Activated CD4-positive, alpha-beta T cell treated with anti-CD3 and anti-CD28 coated beads for 36 hours (primary cell): ENCODE results near the gene P2RY8. TPM values are rescaled to one million over a fixed set of nuclear protein-coding genes. Genes with fewer than 3 reads are reported as not detected.
"Not testable (repeated sequence)": the region's sequence is repeated elsewhere in the genome, so short reads cannot be mapped to it uniquely, and the experiment has no call there.

ENCODE experiments used
- ATAC-seq: fragments of 200-7000 bp; cut with Tn5 transposase; one replicate; pipeline ENCODE4 v1.10.0; 2021; ENCODE audit warnings: mild to moderate bottlenecking, moderate library complexity
- CTCF ChIA-PET: fragments of 350-600 bp; sonication (Branson Sonifier 250); formaldehyde crosslinking; loops from one replicate; lab custom pipeline; 2021; ENCODE audit warnings: antibody characterized with exemption; lab: Charles Lee
- POLR2A ChIA-PET: fragments of 350-600 bp; sonication (Branson Sonifier 250); formaldehyde crosslinking; loops from one replicate; lab custom pipeline; 2021; ENCODE audit warnings: antibody characterized with exemption, inconsistent platforms; lab: Charles Lee
- DNase-seq: peaks from one replicate; pipeline ENCODE4 v3.0.0-alpha.2; 2020
- H3K27ac Mint-ChIP-seq: one replicate; pipeline ENCODE4 v1.8.0; 2021; ENCODE audit warnings: mixed read lengths
- H3K27me3 Mint-ChIP-seq: one replicate; pipeline ENCODE4 v1.8.0; 2021; ENCODE audit warnings: mixed read lengths
- H3K36me3 Mint-ChIP-seq: one replicate; pipeline ENCODE4 v1.8.0; 2021; ENCODE audit warnings: low read depth, mixed read lengths
- H3K4me1 Mint-ChIP-seq: one replicate; pipeline ENCODE4 v1.8.0; 2021; ENCODE audit warnings: mixed read lengths
- H3K4me3 Mint-ChIP-seq: one replicate; pipeline ENCODE4 v1.8.0; 2021; ENCODE audit warnings: mild to moderate bottlenecking, moderate library complexity, mixed read lengths
- H3K9me3 Mint-ChIP-seq: one replicate; pipeline ENCODE4 v1.8.0; 2021; ENCODE audit warnings: low read depth, mixed read lengths
- intact Hi-C, 2 experiments: fragments of 100-400 bp; cut with DNase I in 1 of 2; cut with micrococcal nuclease in 1 of 2; formaldehyde crosslinking; loops; one replicate each; pipeline versions ENCODE4 v1.14.2 to v1.15.1; 2022 to 2024; cut with DNase I, micrococcal nuclease
- total RNA-seq, 2 experiments: library from RNA; stranded (reverse); gene quantifications; one replicate each; pipeline ENCODE4 v1.2.3, GENCODE V29; 2021

P2RY8 gene
- total RNA-seq, 2 experiments from 2014 or later: 19.8 to 21.2 TPM

DNA sequence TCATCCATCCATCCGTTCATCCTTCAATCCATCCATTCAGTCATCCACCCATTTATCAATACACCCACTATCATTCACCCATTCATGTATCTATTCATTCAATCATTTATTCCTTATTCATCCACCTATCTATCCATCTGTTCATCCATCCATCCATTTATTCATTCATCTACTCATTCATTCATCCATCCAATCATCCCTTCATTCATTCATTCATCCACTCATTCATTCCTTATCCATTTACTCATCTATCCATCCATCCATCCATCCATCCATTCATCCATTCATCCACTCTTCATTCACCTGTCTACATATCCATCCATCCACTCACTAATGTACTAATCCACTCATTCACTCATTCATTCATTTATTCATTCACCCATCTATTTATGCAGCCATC lies 9.5 kb downstream of the P2RY8 start:
- ChIA-PET POLR2A (no interaction called here), CTCF (no interaction called here)
- intact Hi-C loops: loop anchor here in 1 of 2 experiments (5.0 kb wide), 1 partner anchor 45 kb away; no protein-coding TSS in a partner anchor
- Mint-ChIP-seq H3K4me1 (peaks cover 5% of the 10 kb centered on the region), H3K36me3 (peaks cover 4% of the 10 kb centered on the region), H3K27ac (no peak overlapping the region), H3K9me3 (no peaks in the 10 kb centered on the region), H3K27me3 (no peaks in the 10 kb centered on the region), H3K4me3 (no peak overlapping the region)
- ATAC-seq: no peak
- no peak for DNase-seq

- intact Hi-C loops: loop anchor here in 1 of 2 experiments (5.0 kb wide), 1 partner anchor 44 kb away; no protein-coding TSS in a partner anchor
- no peak for ATAC-seq
Measured at GRCh38 chrX:1526565-1526964, 10.4 kb downstream of the P2RY8 start.

GRCh38 chrX:1525583-1526355 lies 11.2 kb downstream of the P2RY8 start:
- ChIA-PET POLR2A (no interaction called here), CTCF (no interaction called here)
- DNase-seq (no peak), ATAC-seq (no peak)
- no peaks in the 10 kb centered on the region for H3K27me3 Mint-ChIP-seq
- H3K27ac Mint-ChIP-seq: no peak overlapping the region
- peaks cover 18% of the 10 kb centered on the region for H3K4me1 Mint-ChIP-seq
- H3K9me3 Mint-ChIP-seq: no peaks in the 10 kb centered on the region
- H3K4me3 Mint-ChIP-seq: no peak overlapping the region
- H3K36me3 Mint-ChIP-seq: peaks cover 11% of the 10 kb centered on the region
- intact Hi-C loops: loop anchor here in 1 of 2 experiments (5.0 kb wide), 1 partner anchor 43 kb away; no protein-coding TSS in a partner anchor

More at GRCh38 chrX:1526565-1526964, 10.4 kb downstream of the P2RY8 start:
- H3K4me3 Mint-ChIP-seq: no peak overlapping the region
- ChIA-PET POLR2A (no interaction called here), CTCF (no interaction called here)
- no peak overlapping the region for H3K27ac Mint-ChIP-seq
- peaks cover 7% of the 10 kb centered on the region for H3K36me3 Mint-ChIP-seq
- H3K27me3 Mint-ChIP-seq: no peaks in the 10 kb centered on the region
- H3K9me3 Mint-ChIP-seq: no peaks in the 10 kb centered on the region
- H3K4me1 Mint-ChIP-seq: peaks cover 11% of the 10 kb centered on the region
- DNase-seq: no peak

GRCh38 chrX:1524874-1525582 lies 12.0 kb downstream of the P2RY8 start:
- Mint-ChIP-seq H3K27ac (no peak overlapping the region), H3K4me1 (peaks cover 25% of the 10 kb centered on the region), H3K4me3 (no peak overlapping the region), H3K9me3 (no peaks in the 10 kb centered on the region), H3K27me3 (no peaks in the 10 kb centered on the region), H3K36me3 (peaks cover 17% of the 10 kb centered on the region)
- ATAC-seq (no peak), DNase-seq (peak; percentile 5)
- ChIA-PET POLR2A (no interaction called here), CTCF (no interaction called here)
- intact Hi-C loops: loop anchor here (5.0 kb wide), 1 partner anchor 43 kb away; no protein-coding TSS in a partner anchor

GRCh38 chrX:1522905-1523304 lies 14.1 kb downstream of the P2RY8 start:
- H3K27ac Mint-ChIP-seq, H3K4me3 Mint-ChIP-seq, CTCF ChIA-PET, POLR2A ChIA-PET, ATAC-seq, H3K27me3 Mint-ChIP-seq, DNase-seq, H3K9me3 Mint-ChIP-seq: not testable (repeated sequence)
- Mint-ChIP-seq H3K4me1 (peaks cover 43% of the 10 kb centered on the region), H3K36me3 (peaks cover 27% of the 10 kb centered on the region)
- intact Hi-C loops: loop anchor here (1.0 to 5.0 kb wide), 2 partner anchors 13 to 41 kb away; no protein-coding TSS in a partner anchor

- peak; percentile 72 for ATAC-seq
- POLR2A ChIA-PET: no interaction called here
Measured at GRCh38 chrX:1521459-1521956, 15.5 kb downstream of the P2RY8 start.

DNA sequence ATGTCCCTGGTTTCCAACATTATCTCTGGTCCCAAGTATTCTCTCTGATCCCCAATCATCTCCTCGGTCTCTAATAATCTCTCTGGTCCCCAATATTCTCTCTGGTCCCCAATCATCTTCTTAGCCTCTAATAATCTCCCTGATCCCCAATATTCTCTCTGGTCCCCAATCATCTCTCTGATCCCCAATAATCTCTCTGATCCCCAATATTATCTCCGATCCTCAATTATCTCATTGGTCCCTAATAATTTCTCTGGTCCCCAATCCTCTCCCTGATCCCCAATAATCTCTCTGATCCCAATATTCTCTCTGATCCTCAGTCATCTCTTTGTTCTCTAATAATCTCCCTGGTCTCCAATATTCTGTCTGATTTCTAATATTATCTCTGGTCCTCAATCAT lies 16.6 kb downstream of the P2RY8 start:
- H3K36me3 Mint-ChIP-seq: peaks cover 27% of the 10 kb centered on the region
- intact Hi-C loops: loop anchor here in 1 of 2 experiments (5.0 kb wide), 1 partner anchor 38 kb away; no protein-coding TSS in a partner anchor
- POLR2A ChIA-PET: no interaction called here

More at GRCh38 chrX:1521459-1521956, 15.5 kb downstream of the P2RY8 start:
- Mint-ChIP-seq H3K4me3 (peak overlapping the region; percentile 60), H3K4me1 (peaks cover 52% of the 10 kb centered on the region), H3K36me3 (peaks cover 27% of the 10 kb centered on the region), H3K27ac (peak overlapping the region; percentile 77), H3K9me3 (peaks cover 3% of the 10 kb centered on the region), H3K27me3 (no peaks in the 10 kb centered on the region)
- CTCF ChIA-PET: no interaction called here
- DNase-seq: peak; percentile 79
- intact Hi-C loops: loop anchor here in 1 of 2 experiments (5.0 kb wide), 1 partner anchor 39 kb away; no protein-coding TSS in a partner anchor

DNA sequence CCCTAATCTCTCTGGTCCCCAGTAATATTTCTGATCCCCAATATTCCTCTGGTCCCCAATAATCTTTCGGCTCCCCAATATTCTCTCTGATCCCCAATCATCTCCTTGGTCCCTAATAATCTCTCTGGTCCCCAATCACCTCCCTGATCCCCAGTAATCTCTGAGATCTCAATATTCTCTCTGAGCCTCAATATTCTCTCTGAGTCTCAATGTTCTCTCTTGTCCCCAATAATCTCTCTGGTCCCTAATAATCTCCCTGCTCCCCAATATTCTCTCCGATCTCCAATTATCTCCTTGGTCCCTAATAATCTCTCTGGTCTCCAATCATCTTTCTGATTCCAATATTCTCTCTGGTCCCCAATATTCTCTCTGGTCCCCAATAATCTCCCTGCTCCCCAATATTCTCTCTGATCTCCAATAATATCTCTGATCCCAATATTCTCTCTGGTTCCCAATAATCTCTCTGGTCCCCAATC lies 17.9 kb downstream of the P2RY8 start:
- ChIA-PET POLR2A (no interaction called here), CTCF (no interaction called here)
- peaks cover 52% of the 10 kb centered on the region for H3K4me1 Mint-ChIP-seq
- ATAC-seq: no peak
- H3K27ac Mint-ChIP-seq: peak overlapping the region; percentile 11
- H3K4me3 Mint-ChIP-seq: no peak overlapping the region
- H3K27me3 Mint-ChIP-seq: no peaks in the 10 kb centered on the region
- intact Hi-C loops: no loop called here
- H3K9me3 Mint-ChIP-seq: peaks cover 3% of the 10 kb centered on the region
- no peak for DNase-seq
- peaks cover 27% of the 10 kb centered on the region for H3K36me3 Mint-ChIP-seq

More for the DNA sequence above, 16.6 kb downstream of the P2RY8 start:
- Mint-ChIP-seq H3K27me3 (no peaks in the 10 kb centered on the region), H3K9me3 (peaks cover 3% of the 10 kb centered on the region), H3K27ac (peak overlapping the region; percentile 32), H3K4me3 (no peak overlapping the region), H3K4me1 (peaks cover 52% of the 10 kb centered on the region)
- DNase-seq: no peak
- CTCF ChIA-PET: no interaction called here
- no peak for ATAC-seq

DNA sequence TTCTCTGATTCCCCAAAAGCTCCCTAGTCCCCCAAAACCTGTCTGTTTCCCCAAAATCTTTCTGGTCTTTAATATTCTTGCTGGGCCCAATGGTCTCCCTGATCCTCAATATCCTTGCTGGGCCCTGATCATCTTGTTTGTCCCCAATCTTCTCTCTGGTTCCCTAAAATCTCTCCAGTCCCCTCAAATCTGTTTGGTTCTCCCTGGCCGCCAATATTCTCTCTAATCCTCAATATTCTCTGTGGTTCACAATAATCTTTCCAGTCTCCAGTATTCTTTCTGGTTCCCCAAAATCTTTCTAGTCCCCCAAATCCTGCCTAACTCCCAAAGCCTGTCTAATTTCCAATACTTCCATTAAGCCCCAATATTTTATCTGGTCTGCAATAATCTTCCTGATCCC lies 18.5 kb downstream of the P2RY8 start:
- H3K4me3 Mint-ChIP-seq: no peak overlapping the region
- POLR2A ChIA-PET: no interaction called here
- DNase-seq (no peak), ATAC-seq (no peak)
- intact Hi-C loops: no loop called here
- H3K9me3 Mint-ChIP-seq: peaks cover 7% of the 10 kb centered on the region
- peak overlapping the region; percentile 28 for H3K27ac Mint-ChIP-seq
- H3K4me1 Mint-ChIP-seq: peaks cover 52% of the 10 kb centered on the region
- CTCF ChIA-PET: no interaction called here
- H3K27me3 Mint-ChIP-seq: no peaks in the 10 kb centered on the region
- peaks cover 33% of the 10 kb centered on the region for H3K36me3 Mint-ChIP-seq

GRCh38 chrX:1516596-1517104 lies 20.3 kb downstream of the P2RY8 start:
- ChIA-PET CTCF (no interaction called here), POLR2A (no interaction called here)
- H3K27ac Mint-ChIP-seq: peak overlapping the region; percentile 49
- H3K9me3 Mint-ChIP-seq: peaks cover 13% of the 10 kb centered on the region
- no peak overlapping the region for H3K4me3 Mint-ChIP-seq
- peaks cover 43% of the 10 kb centered on the region for H3K36me3 Mint-ChIP-seq
- DNase-seq (no peak), ATAC-seq (no peak)
- intact Hi-C loops: no loop called here
- no peaks in the 10 kb centered on the region for H3K27me3 Mint-ChIP-seq
- peaks cover 44% of the 10 kb centered on the region for H3K4me1 Mint-ChIP-seq

- Mint-ChIP-seq H3K4me3 (no peak overlapping the region), H3K36me3 (peaks cover 36% of the 10 kb centered on the region), H3K9me3 (peaks cover 10% of the 10 kb centered on the region), H3K4me1 (peaks cover 9% of the 10 kb centered on the region), H3K27ac (peak overlapping the region; percentile 66), H3K27me3 (no peaks in the 10 kb centered on the region)
- ATAC-seq: no peak
- ChIA-PET CTCF (no interaction called here), POLR2A (no interaction called here)
- no peak for DNase-seq
- intact Hi-C loops: no loop called here
Measured at GRCh38 chrX:1511829-1512228, 25.2 kb downstream of the P2RY8 start.
